Esophagus (tissue), 2 donors: ENCODE data around the gene ASPHD1. TPM values are rescaled to one million over a fixed set of nuclear protein-coding genes. Genes with fewer than 3 reads are reported as not detected.
"Not testable (repeated sequence)": the region's sequence is repeated elsewhere in the genome, so short reads cannot be mapped to it uniquely, and the experiment has no call there.

ENCODE experiments used
- H3K27ac ChIP-seq, 2 donors: one replicate each; pipeline ENCODE4 v1.5.1; 2013; ENCODE audit warnings: low read depth in 2 of 2, mild to moderate bottlenecking in 2 of 2, inconsistent platforms in 1 of 2, low read length in 1 of 2, moderate library complexity in 1 of 2
- H3K27me3 ChIP-seq, 2 donors: one replicate each; pipeline ENCODE4 v1.6.1; 2013; ENCODE audit warnings: low read length in 2 of 2, control low read depth in 1 of 2, mild to moderate bottlenecking in 1 of 2; ENCODE audit not compliant: insufficient read depth in 2 of 2, control insufficient read depth in 1 of 2
- H3K36me3 ChIP-seq, 2 donors: one replicate each; pipeline ENCODE4 v1.6.1; 2013; ENCODE audit warnings: low read length in 1 of 2; ENCODE audit not compliant: control insufficient read depth in 2 of 2, insufficient read depth in 2 of 2
- H3K4me1 ChIP-seq, 2 donors: one replicate each; pipeline ENCODE4 v1.6.1; 2013; ENCODE audit warnings: low read length in 1 of 2; ENCODE audit not compliant: control insufficient read depth in 2 of 2, insufficient read depth in 2 of 2
- H3K4me3 ChIP-seq, 2 donors: one replicate each; pipeline ENCODE4 v1.5.1; 2013; ENCODE audit warnings: low read length in 2 of 2, mild to moderate bottlenecking in 2 of 2, low read depth in 1 of 2, moderate library complexity in 1 of 2
- H3K9me3 ChIP-seq, 2 donors: one replicate each; pipeline ENCODE4 v1.6.1; 2013; ENCODE audit warnings: mild to moderate bottlenecking in 2 of 2, low read depth in 1 of 2, low read length in 1 of 2, moderate library complexity in 1 of 2; ENCODE audit not compliant: control insufficient read depth in 2 of 2, insufficient read depth in 1 of 2
- WGBS, 2 donors: extraction: QIAGEN DNeasy Blood & Tissue Kit; methylation state at CpG; one replicate each; pipeline ENCODE4 v1.1.7; 2013; 5-methylcytosine and 5-hydroxymethylcytosine counted together
- polyA plus RNA-seq, 2 donors: library from polyadenylated mRNA; stranded (reverse); fragments of 200-250 nt; gene quantifications; one replicate each; pipeline ENCODE4 v1.2.3, GENCODE V29; 2013
- donor health status: healthy with polysubstance abuse.
- donor health status: Bipolar disorder and iron deficiency.

The ASPHD1 gene
- polyA plus RNA-seq, 2 donors: 0.31 to 0.39 TPM

GRCh38 chr16:29904947-29905346 lies 4.7 kb downstream of the ASPHD1 start:
- H3K27ac ChIP-seq: no peak overlapping the region
- no peaks in the 10 kb centered on the region for H3K9me3 ChIP-seq
- 91 to 96% methylated on average over 7 of the region's 7 CpGs for WGBS, 2 donors
- H3K4me3 ChIP-seq: no peak overlapping the region
- H3K36me3 ChIP-seq: no peaks in the 10 kb centered on the region
- H3K4me1 ChIP-seq: peaks cover 3% of the 10 kb centered on the region in 2 donors
- H3K27me3 ChIP-seq: no peaks in the 10 kb centered on the region

- H3K36me3 ChIP-seq: no peaks in the 10 kb centered on the region
- H3K27me3 ChIP-seq: no peaks in the 10 kb centered on the region
- 82 to 84% methylated on average over 13 of the region's 13 CpGs for WGBS, 2 donors
- H3K9me3 ChIP-seq: no peaks in the 10 kb centered on the region
- no peaks in the 10 kb centered on the region for H3K4me1 ChIP-seq
- no peak overlapping the region for H3K4me3 ChIP-seq
- no peak overlapping the region for H3K27ac ChIP-seq
Measured at GRCh38 chr16:29905668-29906067, 5.4 kb downstream of the ASPHD1 start.

GRCh38 chr16:29906520-29907244 lies 6.4 kb downstream of the ASPHD1 start:
- Histone ChIP-seq H3K9me3 (no peaks in the 10 kb centered on the region), H3K27ac (no peak overlapping the region), H3K27me3 (no peaks in the 10 kb centered on the region), H3K36me3 (no peaks in the 10 kb centered on the region), H3K4me3 (no peak overlapping the region), H3K4me1 (no peaks in the 10 kb centered on the region)
- 84% methylated on average over 23 of the region's 23 CpGs for WGBS, 2 donors

- no peaks in the 10 kb centered on the region for H3K36me3 ChIP-seq
- WGBS, 2 donors: 63 to 72% methylated on average over 2 of the region's 2 CpGs
- H3K4me3 ChIP-seq: no peak overlapping the region
- H3K4me1 ChIP-seq: no peaks in the 10 kb centered on the region
- H3K27ac ChIP-seq: no peak overlapping the region
- no peaks in the 10 kb centered on the region for H3K9me3 ChIP-seq
- no peaks in the 10 kb centered on the region for H3K27me3 ChIP-seq
Measured at GRCh38 chr16:29907973-29908372, 7.7 kb downstream of the ASPHD1 start.

GRCh38 chr16:29908719-29909220 lies 8.5 kb downstream of the ASPHD1 start:
- H3K27me3 ChIP-seq: no peaks in the 10 kb centered on the region
- no peak overlapping the region for H3K27ac ChIP-seq
- H3K9me3 ChIP-seq: no peaks in the 10 kb centered on the region
- H3K36me3 ChIP-seq: no peaks in the 10 kb centered on the region
- 81 to 86% methylated on average over 2 of the region's 2 CpGs for WGBS, 2 donors
- no peak overlapping the region for H3K4me3 ChIP-seq
- H3K4me1 ChIP-seq: no peaks in the 10 kb centered on the region

- H3K27me3 ChIP-seq: no peaks in the 10 kb centered on the region
- no peak overlapping the region for H3K27ac ChIP-seq
- H3K9me3 ChIP-seq: no peaks in the 10 kb centered on the region
- no peaks in the 10 kb centered on the region for H3K36me3 ChIP-seq
- whole genome bisulfite sequencing, 2 donors: 80 to 83% methylated on average over 2 of the region's 2 CpGs
- no peak overlapping the region for H3K4me3 ChIP-seq
- H3K4me1 ChIP-seq: no peaks in the 10 kb centered on the region
Measured at GRCh38 chr16:29909391-29909790, 9.1 kb downstream of the ASPHD1 start.

- not testable (repeated sequence) for H3K9me3 ChIP-seq, H3K27ac ChIP-seq, H3K27me3 ChIP-seq, H3K4me3 ChIP-seq, H3K36me3 ChIP-seq, H3K4me1 ChIP-seq
- 88 to 96% methylated on average over 6 of the region's 6 CpGs for WGBS, 2 donors
Measured at GRCh38 chr16:29909851-29910250, 9.6 kb downstream of the ASPHD1 start.

GRCh38 chr16:29910819-29911675 lies 10.8 kb downstream of the ASPHD1 start:
- Histone ChIP-seq H3K9me3 (no peaks in the 10 kb centered on the region), H3K27me3 (no peaks in the 10 kb centered on the region), H3K27ac (no peak overlapping the region), H3K36me3 (no peaks in the 10 kb centered on the region), H3K4me1 (no peaks in the 10 kb centered on the region), H3K4me3 (no peak overlapping the region)
- 88% methylated on average over 20 of the region's 20 CpGs for WGBS, 2 donors

GRCh38 chr16:29911676-29912010 lies 11.4 kb downstream of the ASPHD1 start:
- H3K4me1 ChIP-seq: no peaks in the 10 kb centered on the region
- no peaks in the 10 kb centered on the region for H3K9me3 ChIP-seq
- WGBS, 2 donors: 77 to 78% methylated on average over 15 of the region's 15 CpGs
- H3K27me3 ChIP-seq: no peaks in the 10 kb centered on the region
- no peaks in the 10 kb centered on the region for H3K36me3 ChIP-seq
- no peak overlapping the region for H3K27ac ChIP-seq
- no peak overlapping the region for H3K4me3 ChIP-seq
